ENCODE data around the gene APMAP. TPM values are rescaled to one million over a fixed set of nuclear protein-coding genes. Genes with fewer than 3 reads are reported as not detected.

The APMAP gene
- total RNA-seq, 1 donor from 2014 or later, result 71.7 TPM

DNA sequence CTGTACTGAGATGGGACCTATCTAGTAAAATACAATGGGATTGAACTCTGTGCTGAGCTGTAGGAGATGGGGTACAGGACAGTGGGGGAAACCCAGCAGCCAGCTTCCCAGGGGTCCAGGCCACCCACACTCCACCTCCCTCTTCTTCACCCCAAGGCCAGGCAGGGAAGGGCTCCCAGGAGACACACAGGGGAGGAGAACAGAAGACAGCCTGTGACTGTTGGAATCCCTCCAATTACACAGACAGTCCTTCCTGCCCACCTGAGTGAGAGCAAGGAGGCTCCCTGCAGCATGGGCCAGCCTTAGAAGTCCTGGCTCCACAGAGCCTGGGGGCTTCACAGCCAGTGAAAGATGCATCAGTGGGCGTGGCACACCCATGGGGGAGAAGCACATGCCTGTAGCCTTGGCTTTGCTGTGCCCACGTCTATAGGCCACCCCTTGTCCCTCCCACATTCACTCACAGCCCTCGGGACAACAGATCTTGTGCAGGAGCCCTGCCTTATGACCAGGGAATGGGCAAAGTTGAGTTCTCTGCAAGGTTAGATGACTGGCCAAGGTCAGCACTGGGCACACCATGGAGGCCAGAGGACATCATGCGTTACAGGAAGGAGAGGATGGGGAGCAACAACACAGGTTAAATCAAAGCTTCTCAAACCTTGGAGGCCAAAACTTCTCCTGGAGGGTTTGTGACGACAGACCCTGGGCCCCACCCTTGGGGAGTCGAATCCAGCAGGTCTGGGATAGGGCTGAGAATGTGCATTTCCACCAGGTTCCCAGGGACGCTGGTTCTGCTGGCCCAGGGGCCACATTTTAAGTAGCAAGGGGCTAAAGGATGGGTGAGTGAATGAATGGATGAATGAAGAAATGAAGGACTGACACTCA lies 55.8 kb downstream of the APMAP start:
- no peak overlapping the region for H3K27ac ChIP-seq
- no peaks in the 10 kb centered on the region for H3K79me2 ChIP-seq (ENCODE audit: low read depth)
- H3K9me3 ChIP-seq (ENCODE audit: low read depth), result no peaks in the 10 kb centered on the region
- no peak overlapping the region for H3K27ac Mint-ChIP-seq
- TF ChIP-seq EZH2phosphoT487 (IDR thresholded peaks at IDR 0.05) (no peak), EZH2 (IDR thresholded peaks at IDR 0.05) (no peak)
- TF ChIP-seq, protein P1, sequence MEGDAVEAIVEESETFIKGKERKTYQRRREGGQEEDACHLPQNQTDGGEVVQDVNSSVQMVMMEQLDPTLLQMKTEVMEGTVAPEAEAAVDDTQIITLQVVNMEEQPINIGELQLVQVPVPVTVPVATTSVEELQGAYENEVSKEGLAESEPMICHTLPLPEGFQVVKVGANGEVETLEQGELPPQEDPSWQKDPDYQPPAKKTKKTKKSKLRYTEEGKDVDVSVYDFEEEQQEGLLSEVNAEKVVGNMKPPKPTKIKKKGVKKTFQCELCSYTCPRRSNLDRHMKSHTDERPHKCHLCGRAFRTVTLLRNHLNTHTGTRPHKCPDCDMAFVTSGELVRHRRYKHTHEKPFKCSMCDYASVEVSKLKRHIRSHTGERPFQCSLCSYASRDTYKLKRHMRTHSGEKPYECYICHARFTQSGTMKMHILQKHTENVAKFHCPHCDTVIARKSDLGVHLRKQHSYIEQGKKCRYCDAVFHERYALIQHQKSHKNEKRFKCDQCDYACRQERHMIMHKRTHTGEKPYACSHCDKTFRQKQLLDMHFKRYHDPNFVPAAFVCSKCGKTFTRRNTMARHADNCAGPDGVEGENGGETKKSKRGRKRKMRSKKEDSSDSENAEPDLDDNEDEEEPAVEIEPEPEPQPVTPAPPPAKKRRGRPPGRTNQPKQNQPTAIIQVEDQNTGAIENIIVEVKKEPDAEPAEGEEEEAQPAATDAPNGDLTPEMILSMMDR (IDR thresholded peaks at IDR 0.05), result no peak
- H4K20me1 ChIP-seq (ENCODE audit: low read depth), result no peaks in the 10 kb centered on the region
- peaks cover 5% of the 10 kb centered on the region for H3K9me3 Mint-ChIP-seq
- no peaks in the 10 kb centered on the region for H3F3A ChIP-seq (ENCODE audit: low read depth)
- no peak overlapping the region for H3K9ac ChIP-seq
- no peaks in the 10 kb centered on the region for H3K36me3 ChIP-seq
- peaks cover 7% of the 10 kb centered on the region for H3K27me3 Mint-ChIP-seq (ENCODE audit: insufficient read depth, low read depth)
- H3K4me1 ChIP-seq, result no peaks in the 10 kb centered on the region
- H3K36me3 Mint-ChIP-seq, result no peaks in the 10 kb centered on the region
- no peak overlapping the region for H3K4me3 ChIP-seq
- H3K4me2 ChIP-seq, result no peak overlapping the region
- no peak overlapping the region for H3K4me3 Mint-ChIP-seq
- H2AFZ ChIP-seq (replicated peaks), result no peak overlapping the region
- DNase-seq (ENCODE audit: low spot score), result no peak
- no peaks in the 10 kb centered on the region for H3K27me3 ChIP-seq
- H3K4me1 Mint-ChIP-seq, result no peaks in the 10 kb centered on the region

DNA sequence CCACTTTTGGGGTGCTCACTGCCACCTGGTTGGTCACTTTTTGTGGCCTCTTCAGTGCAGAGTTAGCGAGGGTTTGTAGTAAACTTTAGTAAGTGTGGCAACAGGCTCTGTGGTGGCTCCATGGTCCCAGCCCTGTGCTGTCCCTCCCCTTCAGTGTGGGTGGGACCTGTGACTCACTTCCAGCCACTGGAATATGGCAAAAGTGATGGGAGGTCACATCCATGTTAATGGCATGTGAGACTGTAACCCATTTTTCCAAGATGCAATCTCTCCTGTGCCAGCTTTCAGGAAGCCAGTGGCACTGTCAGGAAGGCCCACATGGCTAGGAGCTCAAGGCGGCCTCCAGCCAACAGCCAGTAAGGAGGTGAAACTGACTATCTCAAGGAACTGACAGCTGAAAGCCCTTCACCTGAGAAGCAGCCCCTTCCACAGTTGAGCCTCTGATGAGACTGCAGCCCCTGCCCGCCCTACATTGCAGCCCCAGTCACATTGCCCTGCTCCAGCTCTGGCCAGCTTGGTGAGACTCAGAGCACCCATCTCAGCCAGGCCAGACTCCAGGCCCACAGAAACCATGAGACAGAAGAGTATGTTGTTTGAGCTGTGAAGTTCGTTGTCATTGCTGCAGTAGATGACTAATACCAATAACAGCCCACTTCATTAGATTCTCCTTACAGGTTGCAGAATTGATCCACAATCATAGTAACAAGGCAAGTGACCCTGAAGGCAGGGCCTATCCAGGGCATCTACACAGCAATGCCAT lies 56.6 kb downstream of the APMAP start:
- Histone ChIP-seq H2AFZ (replicated peaks) (no peak overlapping the region), H4K20me1 (ENCODE audit: low read depth) (no peaks in the 10 kb centered on the region), H3K4me2 (no peak overlapping the region), H3K4me3 (no peak overlapping the region), H3K27ac (no peak overlapping the region), H3K79me2 (ENCODE audit: low read depth) (no peaks in the 10 kb centered on the region), H3K4me1 (no peaks in the 10 kb centered on the region), H3K9me3 (ENCODE audit: low read depth) (no peaks in the 10 kb centered on the region), H3F3A (ENCODE audit: low read depth) (no peaks in the 10 kb centered on the region), H3K27me3 (no peaks in the 10 kb centered on the region), H3K9ac (no peak overlapping the region), H3K36me3 (no peaks in the 10 kb centered on the region)
- no peaks in the 10 kb centered on the region for H3K4me1 Mint-ChIP-seq
- H3K4me3 Mint-ChIP-seq, result no peak overlapping the region
- H3K27me3 Mint-ChIP-seq (ENCODE audit: insufficient read depth, low read depth), result peaks cover 7% of the 10 kb centered on the region
- H3K9me3 Mint-ChIP-seq, result peaks cover 5% of the 10 kb centered on the region
- no peaks in the 10 kb centered on the region for H3K36me3 Mint-ChIP-seq
- no peak overlapping the region for H3K27ac Mint-ChIP-seq
- no peak for DNase-seq (ENCODE audit: low spot score)
- TF ChIP-seq, protein P1 (IDR thresholded peaks at IDR 0.05), result no peak
- TF ChIP-seq EZH2 (IDR thresholded peaks at IDR 0.05) (no peak), EZH2phosphoT487 (IDR thresholded peaks at IDR 0.05) (no peak)

DNA sequence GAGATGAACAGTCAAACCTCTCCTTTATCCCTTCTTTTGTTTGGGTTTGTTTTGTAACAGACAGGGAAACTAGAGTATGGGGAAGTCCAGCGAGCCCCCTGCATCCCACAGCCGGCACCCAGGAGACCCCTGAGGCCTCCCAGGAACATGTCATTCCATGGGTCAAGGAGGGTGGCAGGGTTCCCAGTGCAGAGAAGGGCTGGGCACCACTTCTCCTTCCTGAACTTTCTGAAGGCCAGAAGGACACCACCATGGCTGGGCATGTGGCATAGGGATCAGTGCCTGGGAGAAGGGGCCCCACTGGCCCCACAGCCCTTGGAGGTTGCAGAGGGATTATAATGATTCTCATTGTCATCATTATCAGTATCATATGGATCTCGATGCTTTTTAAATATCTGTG lies 57.4 kb downstream of the APMAP start:
- H3K27me3 Mint-ChIP-seq (ENCODE audit: insufficient read depth, low read depth), result peaks cover 7% of the 10 kb centered on the region
- H3K4me3 Mint-ChIP-seq, result no peak overlapping the region
- TF ChIP-seq EZH2phosphoT487 (IDR thresholded peaks at IDR 0.05), result no peak
- no peak for TF ChIP-seq EZH2 (IDR thresholded peaks at IDR 0.05)
- TF ChIP-seq, protein P1 (IDR thresholded peaks at IDR 0.05), result no peak

More for the DNA sequence above, 57.4 kb downstream of the APMAP start:
- H3K79me2 ChIP-seq (ENCODE audit: low read depth), result no peaks in the 10 kb centered on the region
- no peak for DNase-seq (ENCODE audit: low spot score)
- no peaks in the 10 kb centered on the region for H3F3A ChIP-seq (ENCODE audit: low read depth)
- H3K27ac Mint-ChIP-seq, result no peak overlapping the region
- no peaks in the 10 kb centered on the region for H3K27me3 ChIP-seq
- no peak overlapping the region for H3K4me3 ChIP-seq
- no peak overlapping the region for H3K4me2 ChIP-seq
- peaks cover 5% of the 10 kb centered on the region for H3K9me3 Mint-ChIP-seq
- H3K36me3 ChIP-seq, result no peaks in the 10 kb centered on the region
- no peaks in the 10 kb centered on the region for H3K4me1 ChIP-seq
- H3K9ac ChIP-seq, result no peak overlapping the region
- no peaks in the 10 kb centered on the region for H3K4me1 Mint-ChIP-seq
- H4K20me1 ChIP-seq (ENCODE audit: low read depth), result no peaks in the 10 kb centered on the region
- H2AFZ ChIP-seq (replicated peaks), result no peak overlapping the region
- no peak overlapping the region for H3K27ac ChIP-seq
- H3K9me3 ChIP-seq (ENCODE audit: low read depth), result no peaks in the 10 kb centered on the region
- H3K36me3 Mint-ChIP-seq, result no peaks in the 10 kb centered on the region

Data from neural progenitor cell (in vitro differentiated cells).